Measurements from ENCODE around the gene THAP7.

Gene THAP7

GRCh38 chr22:21022507-21022906, 20.6 kb upstream of the THAP7 start:
- Histone ChIP-seq H3K4me1 (ENCODE audit: insufficient read depth, poor library complexity, severe bottlenecking) (peaks cover 26% of the 10 kb centered on the region), H3K27me3 (ENCODE audit: insufficient read depth, poor library complexity, severe bottlenecking) (no peaks in the 10 kb centered on the region), H3K9me3 (ENCODE audit: severe bottlenecking) (no peaks in the 10 kb centered on the region), H3K4me3 (ENCODE audit: severe bottlenecking) (no peak overlapping the region), H3K27ac (ENCODE audit: poor library complexity, severe bottlenecking) (no peak overlapping the region), H3K36me3 (ENCODE audit: low read depth) (no peaks in the 10 kb centered on the region)
- TF ChIP-seq CTCF (IDR thresholded peaks at IDR 0.05; ENCODE audit: poor library complexity, severe bottlenecking), result no peak
- DNase-seq (ENCODE audit: low spot score) (no peak), ATAC-seq (ENCODE audit: low read depth) (no peak)

GRCh38 chr22:21020802-21021429, 19.0 kb upstream of the THAP7 start:
- Histone ChIP-seq H3K27me3 (ENCODE audit: insufficient read depth, poor library complexity, severe bottlenecking) (no peaks in the 10 kb centered on the region), H3K4me3 (ENCODE audit: severe bottlenecking) (no peak overlapping the region), H3K4me1 (ENCODE audit: insufficient read depth, poor library complexity, severe bottlenecking) (peaks cover 10% of the 10 kb centered on the region), H3K9me3 (ENCODE audit: severe bottlenecking) (no peaks in the 10 kb centered on the region), H3K36me3 (ENCODE audit: low read depth) (no peaks in the 10 kb centered on the region), H3K27ac (ENCODE audit: poor library complexity, severe bottlenecking) (no peak overlapping the region)
- ATAC-seq (ENCODE audit: low read depth), result 0 out of 3 replicates have a peak, but pooled peaks have one; percentile 40
- peak; percentile 39 for TF ChIP-seq CTCF (IDR thresholded peaks at IDR 0.05; ENCODE audit: poor library complexity, severe bottlenecking)
- DNase-seq (ENCODE audit: low spot score), result no peak

GRCh38 chr22:21018314-21018713, 16.4 kb upstream of the THAP7 start:
- H3K9me3 ChIP-seq (ENCODE audit: severe bottlenecking), result no peaks in the 10 kb centered on the region
- H3K36me3 ChIP-seq (ENCODE audit: low read depth), result no peaks in the 10 kb centered on the region
- peaks cover 6% of the 10 kb centered on the region for H3K4me1 ChIP-seq (ENCODE audit: insufficient read depth, poor library complexity, severe bottlenecking)
- no peak overlapping the region for H3K27ac ChIP-seq (ENCODE audit: poor library complexity, severe bottlenecking)
- no peak for DNase-seq (ENCODE audit: low spot score)
- no peak for TF ChIP-seq CTCF (IDR thresholded peaks at IDR 0.05; ENCODE audit: poor library complexity, severe bottlenecking)
- no peak overlapping the region for H3K4me3 ChIP-seq (ENCODE audit: severe bottlenecking)
- H3K27me3 ChIP-seq (ENCODE audit: insufficient read depth, poor library complexity, severe bottlenecking), result no peaks in the 10 kb centered on the region
- no peak for ATAC-seq (ENCODE audit: low read depth)

- no peak for ATAC-seq (ENCODE audit: low read depth)
- no peak overlapping the region for H3K27ac ChIP-seq (ENCODE audit: poor library complexity, severe bottlenecking)
- TF ChIP-seq CTCF (IDR thresholded peaks at IDR 0.05; ENCODE audit: poor library complexity, severe bottlenecking), result no peak
Observed at GRCh38 chr22:21016644-21017420, 14.9 kb upstream of the THAP7 start.

More at GRCh38 chr22:21016644-21017420, 14.9 kb upstream of the THAP7 start:
- DNase-seq (ENCODE audit: low spot score), result no peak
- no peak overlapping the region for H3K4me3 ChIP-seq (ENCODE audit: severe bottlenecking)
- H3K27me3 ChIP-seq (ENCODE audit: insufficient read depth, poor library complexity, severe bottlenecking), result no peaks in the 10 kb centered on the region
- H3K4me1 ChIP-seq (ENCODE audit: insufficient read depth, poor library complexity, severe bottlenecking), result peaks cover 6% of the 10 kb centered on the region
- H3K36me3 ChIP-seq (ENCODE audit: low read depth), result no peaks in the 10 kb centered on the region
- H3K9me3 ChIP-seq (ENCODE audit: severe bottlenecking), result no peaks in the 10 kb centered on the region

Measured in RWPE2 (cell line).